HAP-1 (cell line): ENCODE data around the gene EDRF1.

Experiments
- DNase-seq, 2 experiments: peaks; one replicate each; pipeline ENCODE4 v3.0.0-alpha.2; 2016 to 2020; ENCODE audit warnings: low spot score in 2 of 2
- H3K27me3 ChIP-seq: fragments of 250-450 bp; sonication (Bioruptor Pico); 2 replicates; pipeline ENCODE4 v1.5.1; 2020; ENCODE audit warnings: low read depth, mild to moderate bottlenecking, moderate library complexity
- H3K36me3 ChIP-seq: fragments of 250-450 bp; sonication (Bioruptor Pico); replicated peaks from 2 replicates; pipeline ENCODE4 v1.5.1; 2020; ENCODE audit warnings: mild to moderate bottlenecking
- H3K4me1 ChIP-seq: fragments of 250-450 bp; sonication (Bioruptor Pico); 2 replicates; pipeline ENCODE4 v1.5.1; 2020; ENCODE audit warnings: mild to moderate bottlenecking
- H3K4me3 ChIP-seq: fragments of 250-450 bp; sonication (Bioruptor Pico); 2 replicates; pipeline ENCODE4 v1.5.1; 2020; ENCODE audit warnings: mild to moderate bottlenecking, moderate library complexity
- H3K9me3 ChIP-seq: fragments of 250-450 bp; sonication (Bioruptor Pico); 2 replicates; pipeline ENCODE4 v1.5.1; 2020; ENCODE audit warnings: mild to moderate bottlenecking, moderate library complexity
- in situ Hi-C: fragments of 300-500 bp; cut with MboI; formaldehyde crosslinking; loops from 3 replicates; pipeline ENCODE4 v1.14.3; 2020; ENCODE audit warnings: low sequenced_read_pairs, inconsistent platforms, mixed read lengths

EDRF1 gene

GRCh38 chr10:125778556-125778955, 59.0 kb downstream of the EDRF1 start:
- Histone ChIP-seq H3K4me1 (no peaks in the 10 kb centered on the region), H3K36me3 (no peaks in the 10 kb centered on the region), H3K27me3 (no peaks in the 10 kb centered on the region), H3K9me3 (no peaks in the 10 kb centered on the region), H3K4me3 (no peak overlapping the region)
- in situ Hi-C loops: no loop called here
- DNase-seq: no peak

- in situ Hi-C loops: no loop called here
- H3K4me1 ChIP-seq: no peaks in the 10 kb centered on the region
- H3K36me3 ChIP-seq: no peaks in the 10 kb centered on the region
- no peak for DNase-seq
- no peaks in the 10 kb centered on the region for H3K9me3 ChIP-seq
- H3K4me3 ChIP-seq: no peak overlapping the region
- no peaks in the 10 kb centered on the region for H3K27me3 ChIP-seq
Observed at GRCh38 chr10:125779403-125780327, 60.2 kb downstream of the EDRF1 start.

GRCh38 chr10:125781374-125781773, 61.9 kb downstream of the EDRF1 start:
- H3K4me1 ChIP-seq: no peaks in the 10 kb centered on the region
- H3K36me3 ChIP-seq: no peaks in the 10 kb centered on the region
- in situ Hi-C loops: no loop called here
- H3K9me3 ChIP-seq: no peaks in the 10 kb centered on the region
- H3K27me3 ChIP-seq: no peaks in the 10 kb centered on the region
- no peak for DNase-seq
- H3K4me3 ChIP-seq: no peak overlapping the region

- H3K4me1 ChIP-seq: no peaks in the 10 kb centered on the region
- no peak overlapping the region for H3K4me3 ChIP-seq
- no peak for DNase-seq
- no peaks in the 10 kb centered on the region for H3K27me3 ChIP-seq
- H3K9me3 ChIP-seq: no peaks in the 10 kb centered on the region
- in situ Hi-C loops: no loop called here
- no peaks in the 10 kb centered on the region for H3K36me3 ChIP-seq
Observed at GRCh38 chr10:125782054-125782453, 62.5 kb downstream of the EDRF1 start.

- no peaks in the 10 kb centered on the region for H3K27me3 ChIP-seq
- H3K4me1 ChIP-seq: no peaks in the 10 kb centered on the region
- no peaks in the 10 kb centered on the region for H3K36me3 ChIP-seq
- H3K4me3 ChIP-seq: no peak overlapping the region
- H3K9me3 ChIP-seq: no peaks in the 10 kb centered on the region
- in situ Hi-C loops: no loop called here
- DNase-seq: no peak
Observed at GRCh38 chr10:125782616-125783015, 63.1 kb downstream of the EDRF1 start.

GRCh38 chr10:125783408-125783807, 63.9 kb downstream of the EDRF1 start:
- in situ Hi-C loops: no loop called here
- H3K27me3 ChIP-seq: no peaks in the 10 kb centered on the region

GRCh38 chr10:125783957-125784356, 64.4 kb downstream of the EDRF1 start:
- no peak overlapping the region for H3K4me3 ChIP-seq
- no peak for DNase-seq
- in situ Hi-C loops: no loop called here
- H3K36me3 ChIP-seq: no peaks in the 10 kb centered on the region
- H3K4me1 ChIP-seq: no peaks in the 10 kb centered on the region
- H3K9me3 ChIP-seq: no peaks in the 10 kb centered on the region
- no peaks in the 10 kb centered on the region for H3K27me3 ChIP-seq

More at GRCh38 chr10:125783408-125783807, 63.9 kb downstream of the EDRF1 start:
- no peaks in the 10 kb centered on the region for H3K4me1 ChIP-seq
- no peak for DNase-seq
- H3K4me3 ChIP-seq: no peak overlapping the region
- no peaks in the 10 kb centered on the region for H3K36me3 ChIP-seq
- H3K9me3 ChIP-seq: no peaks in the 10 kb centered on the region

GRCh38 chr10:125785791-125786190, 66.3 kb downstream of the EDRF1 start:
- Histone ChIP-seq H3K4me1 (no peaks in the 10 kb centered on the region), H3K36me3 (no peaks in the 10 kb centered on the region), H3K27me3 (no peaks in the 10 kb centered on the region), H3K9me3 (no peaks in the 10 kb centered on the region), H3K4me3 (no peak overlapping the region)
- no peak for DNase-seq
- in situ Hi-C loops: no loop called here

GRCh38 chr10:125788156-125789034, 68.9 kb downstream of the EDRF1 start:
- peaks cover 3% of the 10 kb centered on the region; the same call in 1 of the 2 replicates for H3K36me3 ChIP-seq
- no peaks in the 10 kb centered on the region for H3K9me3 ChIP-seq
- H3K4me3 ChIP-seq: no peak overlapping the region
- no peaks in the 10 kb centered on the region for H3K4me1 ChIP-seq
- DNase-seq: no peak
- in situ Hi-C loops: no loop called here
- no peaks in the 10 kb centered on the region for H3K27me3 ChIP-seq

GRCh38 chr10:125792342-125793300, 73.1 kb downstream of the EDRF1 start:
- no peak overlapping the region for H3K4me3 ChIP-seq
- H3K4me1 ChIP-seq: no peaks in the 10 kb centered on the region
- no peaks in the 10 kb centered on the region for H3K27me3 ChIP-seq
- in situ Hi-C loops: no loop called here
- DNase-seq: no peak
- H3K36me3 ChIP-seq: peaks cover 6% of the 10 kb centered on the region
- no peaks in the 10 kb centered on the region for H3K9me3 ChIP-seq

- H3K4me3 ChIP-seq: no peak overlapping the region
- H3K9me3 ChIP-seq: no peaks in the 10 kb centered on the region
- peaks cover 6% of the 10 kb centered on the region for H3K36me3 ChIP-seq
- no peak for DNase-seq
- in situ Hi-C loops: no loop called here
- H3K27me3 ChIP-seq: no peaks in the 10 kb centered on the region
- H3K4me1 ChIP-seq: no peaks in the 10 kb centered on the region
Observed at GRCh38 chr10:125795128-125795527, 75.6 kb downstream of the EDRF1 start.

- no peaks in the 10 kb centered on the region for H3K4me1 ChIP-seq
- DNase-seq: no peak
- H3K9me3 ChIP-seq: no peaks in the 10 kb centered on the region
- in situ Hi-C loops: no loop called here
- H3K4me3 ChIP-seq: no peak overlapping the region
- peaks cover 6% of the 10 kb centered on the region for H3K36me3 ChIP-seq
- no peaks in the 10 kb centered on the region for H3K27me3 ChIP-seq
Observed at GRCh38 chr10:125795637-125796190, 76.2 kb downstream of the EDRF1 start.

- DNase-seq: no peak
- Histone ChIP-seq H3K36me3 (peaks cover 6% of the 10 kb centered on the region), H3K4me3 (no peak overlapping the region), H3K27me3 (no peaks in the 10 kb centered on the region), H3K4me1 (no peaks in the 10 kb centered on the region), H3K9me3 (no peaks in the 10 kb centered on the region)
- in situ Hi-C loops: no loop called here
Observed at GRCh38 chr10:125797424-125797823, 77.9 kb downstream of the EDRF1 start.
